HL-60 (cell line): ENCODE results near the gene GARRE1.

Experiments used
- GABPA ChIP-seq: IDR thresholded peaks from 2 replicates; pipeline ENCODE4 v1.6.1; 2012; ENCODE audit warnings: low read depth
- POLR2AphosphoS5 ChIP-seq: IDR thresholded peaks from 2 replicates; pipeline ENCODE4 v1.6.1; 2012; ENCODE audit warnings: low read depth
- SPI1 ChIP-seq: IDR thresholded peaks from 2 replicates; pipeline ENCODE4 v1.6.1; 2012; ENCODE audit warnings: low read depth, mild to moderate bottlenecking, borderline replicate concordance
- TF ChIP-seq, protein P1 (sequence below): IDR thresholded peaks from one replicate; pipeline ENCODE4 v1.5.1; 2011; ENCODE audit warnings: low read length, control low read depth, inconsistent platforms; ENCODE audit not compliant: insufficient read depth

DNA sequence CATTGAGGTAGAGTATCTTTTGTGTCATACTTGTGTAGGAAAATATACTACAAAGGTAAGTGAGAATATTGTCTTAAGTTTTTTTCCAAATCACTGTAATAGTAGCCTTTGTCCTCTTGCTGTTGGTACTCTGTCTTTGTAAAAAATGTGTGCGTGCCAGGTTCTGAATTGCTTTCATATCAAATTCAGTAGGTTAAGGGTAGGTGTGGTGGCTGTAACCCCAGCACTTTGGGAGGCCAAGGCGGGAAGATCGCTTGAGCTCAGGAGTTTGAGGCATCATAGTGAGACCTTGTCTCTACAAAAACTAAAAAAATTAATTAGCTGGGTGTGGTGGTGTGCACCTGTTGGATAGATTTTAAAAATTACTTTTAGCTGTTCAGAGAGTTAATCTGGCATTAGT is 46.6 kb downstream of the GARRE1 start:
- TF ChIP-seq, protein P1, sequence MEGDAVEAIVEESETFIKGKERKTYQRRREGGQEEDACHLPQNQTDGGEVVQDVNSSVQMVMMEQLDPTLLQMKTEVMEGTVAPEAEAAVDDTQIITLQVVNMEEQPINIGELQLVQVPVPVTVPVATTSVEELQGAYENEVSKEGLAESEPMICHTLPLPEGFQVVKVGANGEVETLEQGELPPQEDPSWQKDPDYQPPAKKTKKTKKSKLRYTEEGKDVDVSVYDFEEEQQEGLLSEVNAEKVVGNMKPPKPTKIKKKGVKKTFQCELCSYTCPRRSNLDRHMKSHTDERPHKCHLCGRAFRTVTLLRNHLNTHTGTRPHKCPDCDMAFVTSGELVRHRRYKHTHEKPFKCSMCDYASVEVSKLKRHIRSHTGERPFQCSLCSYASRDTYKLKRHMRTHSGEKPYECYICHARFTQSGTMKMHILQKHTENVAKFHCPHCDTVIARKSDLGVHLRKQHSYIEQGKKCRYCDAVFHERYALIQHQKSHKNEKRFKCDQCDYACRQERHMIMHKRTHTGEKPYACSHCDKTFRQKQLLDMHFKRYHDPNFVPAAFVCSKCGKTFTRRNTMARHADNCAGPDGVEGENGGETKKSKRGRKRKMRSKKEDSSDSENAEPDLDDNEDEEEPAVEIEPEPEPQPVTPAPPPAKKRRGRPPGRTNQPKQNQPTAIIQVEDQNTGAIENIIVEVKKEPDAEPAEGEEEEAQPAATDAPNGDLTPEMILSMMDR: no peak
- no peak for TF ChIP-seq SPI1
- TF ChIP-seq POLR2AphosphoS5: no peak
- TF ChIP-seq GABPA: no peak
